Measurements from ENCODE around the gene HMGN4. TPM values are rescaled to one million over a fixed set of nuclear protein-coding genes. Genes with fewer than 3 reads are reported as not detected.
A peak's percentile ranks its signal among the peaks of the same experiment; 100 is the strongest.
"Not testable (repeated sequence)": the region's sequence is repeated elsewhere in the genome, so short reads cannot be mapped to it uniquely, and the experiment has no call there.

Gene HMGN4
- total and polyA plus RNA-seq, 2 donors (not counting 3 experiments of a cell fraction or from before 2014, with no cell fraction given) = 13.1 to 36.9 TPM

DNA sequence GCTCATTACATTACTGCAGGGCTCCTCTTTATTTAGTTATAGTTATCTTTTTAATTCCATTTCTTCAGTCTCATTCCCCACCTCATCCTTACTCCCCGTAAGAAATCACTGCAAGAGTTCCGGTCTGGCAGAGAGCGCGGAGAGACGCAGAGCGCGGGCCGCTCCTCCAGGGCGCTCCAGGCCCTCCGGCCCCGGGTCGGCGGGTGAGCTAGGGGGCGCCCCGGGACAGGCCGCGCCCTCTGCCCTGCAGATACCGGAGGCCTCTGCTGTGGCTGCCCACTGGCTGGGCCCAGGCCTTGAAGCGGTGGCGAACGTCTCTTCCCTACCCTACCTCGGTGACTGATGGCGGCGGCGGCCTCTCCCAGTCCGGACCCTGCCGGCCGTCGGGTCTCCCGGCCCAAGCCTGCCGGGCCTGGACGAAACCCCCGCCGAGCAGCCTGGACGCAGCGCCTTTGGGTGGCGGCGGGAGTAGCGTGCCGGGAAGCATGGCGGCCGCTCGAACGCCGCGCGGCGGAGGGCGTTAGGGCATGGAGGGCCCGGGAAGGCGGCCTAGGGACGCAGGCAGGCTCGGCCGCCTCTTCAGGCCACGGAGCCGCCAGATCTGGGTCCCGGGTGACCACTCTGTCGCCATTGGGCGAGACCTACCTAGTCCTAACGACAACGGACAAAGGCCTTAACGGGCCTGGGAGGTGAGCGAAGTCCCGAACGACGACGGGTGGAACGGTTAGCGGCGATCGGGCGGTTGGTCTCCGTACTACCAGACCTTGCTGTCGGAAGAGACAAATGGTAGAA, 16.4 kb upstream of the HMGN4 start:
- peak overlapping the region; percentile 76 for H3K27ac ChIP-seq (ENCODE audit: insufficient read depth, low read depth, low read length)
- no peaks in the 10 kb centered on the region for H3K9me1 ChIP-seq (replicated peaks; ENCODE audit: control insufficient read depth, extremely low read depth, insufficient read depth, low read length)
- H3K27me3 ChIP-seq (ENCODE audit: control insufficient read depth in 2 of 2, insufficient read depth in 2 of 2, low read length in 2 of 2) = no peaks in the 10 kb centered on the region
- ChIA-PET POLR2A (interaction anchor here (0.7 kb wide), 1 partner anchor 655 kb away, joined by 3 read pairs; no protein-coding TSS in a partner anchor), CTCF (interaction anchor here (1.0 to 2.6 kb wide), 5 partner anchors 11 to 181 kb away, joined by 3 to 13 read pairs (median 9); no protein-coding TSS in a partner anchor)
- H3K4me3 ChIP-seq (replicated peaks in 1 of 3; ENCODE audit: insufficient read depth in 1 of 3, low read depth in 1 of 3, low read length in 3 of 3) = peak overlapping the region; percentile 46 to 82 (median 79)
- DNase-seq (ENCODE audit: low read depth, low spot score) (peak; percentile 74), FAIRE-seq (peak; percentile 55)
- H2AFZ ChIP-seq (ENCODE audit: low read depth, low read length) = peak overlapping the region; percentile 93
- peaks cover 10% of the 10 kb centered on the region for H3K4me1 ChIP-seq (ENCODE audit: control insufficient read depth, extremely low read depth, insufficient read depth, low read length)
- peak overlapping the region; percentile 98 for H3K4me2 ChIP-seq (ENCODE audit: insufficient read depth, low read length)
- BruUV-seq (replicated peaks) = TSS peak; percentile 7
- peak overlapping the region; percentile 77 for H3K9ac ChIP-seq (replicated peaks; ENCODE audit: extremely low read depth, insufficient read depth, low read length)
- H3K79me2 ChIP-seq (ENCODE audit: control insufficient read depth, insufficient read depth, low read length) = no peaks in the 10 kb centered on the region
- H3K36me3 ChIP-seq (ENCODE audit: control insufficient read depth in 2 of 2, extremely low read depth in 1 of 2, insufficient read depth in 2 of 2, low read length in 2 of 2) = no peaks in the 10 kb centered on the region
- no peak for TF ChIP-seq MYC (IDR thresholded peaks at IDR 0.05; ENCODE audit: low read depth, low read length)
- TF ChIP-seq, protein P1, sequence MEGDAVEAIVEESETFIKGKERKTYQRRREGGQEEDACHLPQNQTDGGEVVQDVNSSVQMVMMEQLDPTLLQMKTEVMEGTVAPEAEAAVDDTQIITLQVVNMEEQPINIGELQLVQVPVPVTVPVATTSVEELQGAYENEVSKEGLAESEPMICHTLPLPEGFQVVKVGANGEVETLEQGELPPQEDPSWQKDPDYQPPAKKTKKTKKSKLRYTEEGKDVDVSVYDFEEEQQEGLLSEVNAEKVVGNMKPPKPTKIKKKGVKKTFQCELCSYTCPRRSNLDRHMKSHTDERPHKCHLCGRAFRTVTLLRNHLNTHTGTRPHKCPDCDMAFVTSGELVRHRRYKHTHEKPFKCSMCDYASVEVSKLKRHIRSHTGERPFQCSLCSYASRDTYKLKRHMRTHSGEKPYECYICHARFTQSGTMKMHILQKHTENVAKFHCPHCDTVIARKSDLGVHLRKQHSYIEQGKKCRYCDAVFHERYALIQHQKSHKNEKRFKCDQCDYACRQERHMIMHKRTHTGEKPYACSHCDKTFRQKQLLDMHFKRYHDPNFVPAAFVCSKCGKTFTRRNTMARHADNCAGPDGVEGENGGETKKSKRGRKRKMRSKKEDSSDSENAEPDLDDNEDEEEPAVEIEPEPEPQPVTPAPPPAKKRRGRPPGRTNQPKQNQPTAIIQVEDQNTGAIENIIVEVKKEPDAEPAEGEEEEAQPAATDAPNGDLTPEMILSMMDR (IDR thresholded peaks at IDR 0.05; ENCODE audit: extremely low read depth in 1 of 2, insufficient read depth in 1 of 2, low read depth in 1 of 2, low read length in 2 of 2) = peak in 1 of 2 donors; percentile 32
- peak; percentile 24 for TF ChIP-seq POLR2AphosphoS5 (IDR thresholded peaks at IDR 0.05; ENCODE audit: insufficient read depth, low read depth, low read length)
- H4K20me1 ChIP-seq (replicated peaks; ENCODE audit: control insufficient read depth, extremely low read depth, insufficient read depth, low read length) = no peaks in the 10 kb centered on the region
- no peaks in the 10 kb centered on the region for H3K9me3 ChIP-seq (replicated peaks; ENCODE audit: control insufficient read depth, insufficient read depth, low read length)
- intact Hi-C loops (cut with micrococcal nuclease) (loop anchor here (1.0 to 2.0 kb wide), 6 partner anchors 12 to 65 kb away; partner anchors contain the start of gene BTN2A1), dilution Hi-C loops (cut with MboI; ENCODE audit: extremely low pct_ligation_motif_present, low sequenced_read_pairs) (no loop called here)

DNA sequence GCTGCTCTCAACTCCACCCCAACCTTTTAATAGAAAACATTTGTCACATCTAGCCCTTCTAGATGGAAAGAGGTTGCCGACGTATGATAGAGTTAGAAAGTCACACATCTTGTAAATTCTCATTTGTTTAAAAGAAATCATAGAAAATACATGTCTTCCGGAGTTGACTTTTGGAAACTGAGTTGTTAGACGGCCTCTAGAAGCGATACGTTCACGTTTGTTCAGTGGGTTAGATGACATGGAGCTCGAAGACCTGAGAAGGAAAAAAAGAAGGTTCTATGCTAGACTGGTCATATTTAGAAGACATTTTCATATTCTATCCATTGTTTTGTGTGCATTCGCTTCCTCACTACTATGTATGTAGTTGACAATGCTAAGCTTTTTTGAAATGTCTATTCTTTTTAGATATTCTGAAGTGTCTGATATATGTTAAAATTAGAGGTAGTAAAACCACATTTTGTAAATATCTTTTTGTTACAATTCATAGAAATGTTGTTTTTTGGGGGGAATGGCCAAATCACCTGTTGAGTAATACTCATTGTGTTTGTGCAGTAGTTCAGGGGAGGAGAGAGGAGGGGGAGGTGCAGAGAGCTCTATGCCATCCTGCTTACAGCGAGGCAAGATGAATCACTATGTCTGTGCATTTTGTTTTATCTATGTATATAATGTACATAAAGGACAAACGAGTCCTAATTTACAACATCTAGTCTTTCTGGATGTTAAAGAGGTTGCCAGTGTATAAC, 15.5 kb upstream of the HMGN4 start:
- TSS peak; percentile 34 for BruUV-seq (replicated peaks)
- POLR2A ChIA-PET = interaction anchor here (0.7 kb wide), 1 partner anchor 654 kb away, joined by 3 read pairs; no protein-coding TSS in a partner anchor

DNA sequence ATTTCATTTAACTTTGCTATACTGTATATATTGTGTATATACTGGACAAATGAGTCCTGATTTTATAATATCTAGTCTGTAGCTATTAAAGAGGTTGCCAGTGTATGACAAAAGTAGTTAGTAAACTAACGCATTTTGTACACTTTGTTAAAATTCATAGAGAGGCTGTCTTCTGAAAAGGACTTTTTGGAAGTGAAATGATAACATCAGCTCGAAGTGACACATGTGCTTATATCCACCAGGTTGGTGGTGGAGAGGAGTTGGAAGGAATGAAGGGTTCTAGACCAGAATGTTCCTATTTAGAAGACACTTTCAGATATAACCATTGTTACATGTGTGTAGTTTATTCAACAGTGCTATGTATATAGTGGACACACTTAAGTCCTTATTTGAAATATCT, 13.9 kb upstream of the HMGN4 start:
- H4K20me1 ChIP-seq (replicated peaks; ENCODE audit: control insufficient read depth, extremely low read depth, insufficient read depth, low read length); CTCF ChIA-PET; dilution Hi-C loops (cut with MboI; ENCODE audit: extremely low pct_ligation_motif_present, low sequenced_read_pairs); DNase-seq (ENCODE audit: low read depth, low spot score); POLR2A ChIA-PET; H2AFZ ChIP-seq (ENCODE audit: low read depth, low read length); H3K27me3 ChIP-seq (ENCODE audit: control insufficient read depth in 2 of 2, insufficient read depth in 2 of 2, low read length in 2 of 2); H3K4me2 ChIP-seq (ENCODE audit: insufficient read depth, low read length); H3K27ac ChIP-seq (ENCODE audit: insufficient read depth, low read depth, low read length); H3K4me3 ChIP-seq (replicated peaks in 1 of 3; ENCODE audit: insufficient read depth in 1 of 3, low read depth in 1 of 3, low read length in 3 of 3); H3K9ac ChIP-seq (replicated peaks; ENCODE audit: extremely low read depth, insufficient read depth, low read length); H3K79me2 ChIP-seq (ENCODE audit: control insufficient read depth, insufficient read depth, low read length); H3K36me3 ChIP-seq (ENCODE audit: control insufficient read depth in 2 of 2, extremely low read depth in 1 of 2, insufficient read depth in 2 of 2, low read length in 2 of 2); intact Hi-C loops (cut with micrococcal nuclease); BruUV-seq (replicated peaks); H3K9me1 ChIP-seq (replicated peaks; ENCODE audit: control insufficient read depth, extremely low read depth, insufficient read depth, low read length); H3K9me3 ChIP-seq (replicated peaks; ENCODE audit: control insufficient read depth, insufficient read depth, low read length); FAIRE-seq: not testable (repeated sequence)
- peaks cover 10% of the 10 kb centered on the region for H3K4me1 ChIP-seq (ENCODE audit: control insufficient read depth, extremely low read depth, insufficient read depth, low read length)

More for the DNA sequence above, 15.5 kb upstream of the HMGN4 start:
- dilution Hi-C loops (cut with MboI; ENCODE audit: extremely low pct_ligation_motif_present, low sequenced_read_pairs); FAIRE-seq; H3K27ac ChIP-seq (ENCODE audit: insufficient read depth, low read depth, low read length); H3K36me3 ChIP-seq (ENCODE audit: control insufficient read depth in 2 of 2, extremely low read depth in 1 of 2, insufficient read depth in 2 of 2, low read length in 2 of 2); H3K27me3 ChIP-seq (ENCODE audit: control insufficient read depth in 2 of 2, insufficient read depth in 2 of 2, low read length in 2 of 2); H4K20me1 ChIP-seq (replicated peaks; ENCODE audit: control insufficient read depth, extremely low read depth, insufficient read depth, low read length); intact Hi-C loops (cut with micrococcal nuclease); H3K9me1 ChIP-seq (replicated peaks; ENCODE audit: control insufficient read depth, extremely low read depth, insufficient read depth, low read length); H3K9me3 ChIP-seq (replicated peaks; ENCODE audit: control insufficient read depth, insufficient read depth, low read length); H3K79me2 ChIP-seq (ENCODE audit: control insufficient read depth, insufficient read depth, low read length): not testable (repeated sequence)
- peaks cover 10% of the 10 kb centered on the region for H3K4me1 ChIP-seq (ENCODE audit: control insufficient read depth, extremely low read depth, insufficient read depth, low read length)
- DNase-seq (ENCODE audit: low read depth, low spot score) = peak; percentile 8
- CTCF ChIA-PET = interaction anchor here (0.6 to 2.6 kb wide), 3 partner anchors 15 to 181 kb away, joined by 3 to 9 read pairs (median 3); no protein-coding TSS in a partner anchor
- peak overlapping the region in 1 of 3 experiments; percentile 31 for H3K4me3 ChIP-seq (replicated peaks in 1 of 3; ENCODE audit: insufficient read depth in 1 of 3, low read depth in 1 of 3, low read length in 3 of 3)
- peak overlapping the region; percentile 93 for H2AFZ ChIP-seq (ENCODE audit: low read depth, low read length)
- H3K4me2 ChIP-seq (ENCODE audit: insufficient read depth, low read length) = peak overlapping the region; percentile 98
- H3K9ac ChIP-seq (replicated peaks; ENCODE audit: extremely low read depth, insufficient read depth, low read length) = peak overlapping the region; percentile 77
